HG03095 (cell line): Measurements from ENCODE around the gene CALM3.

Source experiments
- ATAC-seq: cut with Tn5 transposase; IDR thresholded peaks from one replicate; pipeline ENCODE4 v1.9.1; 2021; ENCODE audit warnings: moderate library complexity; ENCODE audit not compliant: unreplicated experiment

The CALM3 gene

DNA sequence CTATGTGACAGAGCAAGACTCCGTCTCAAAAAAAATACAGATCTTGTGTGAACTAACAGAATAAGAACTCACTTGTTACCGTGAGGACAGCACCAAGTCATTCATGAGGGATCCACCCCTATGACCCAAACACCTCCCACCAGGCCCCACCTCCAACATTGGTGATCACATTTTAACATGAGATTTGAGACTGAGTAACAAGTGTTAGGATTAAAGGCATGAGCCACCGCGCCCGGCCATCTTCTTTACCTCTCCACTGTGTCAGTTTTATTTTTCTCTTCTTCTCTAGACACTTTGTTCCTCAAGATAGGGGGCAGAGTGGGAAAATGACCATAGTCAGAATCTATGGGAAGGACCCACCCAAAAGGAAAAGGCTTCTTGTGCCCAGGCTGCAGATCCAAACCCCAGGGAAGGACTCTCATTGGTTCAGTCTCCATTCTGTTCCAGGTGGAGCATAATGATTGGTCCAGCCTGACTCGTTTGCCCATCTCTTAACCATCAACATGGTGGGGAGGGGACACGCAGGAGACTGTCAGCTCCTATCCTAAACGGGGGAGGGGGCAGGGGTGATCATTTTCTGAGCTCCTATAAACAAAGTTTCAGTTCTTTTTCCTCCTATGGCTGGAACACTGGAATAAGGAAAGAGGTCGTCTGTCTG, 1.3 kb upstream of the CALM3 start:
- no peak for ATAC-seq

- peak; percentile 64 for ATAC-seq
Observed at GRCh38 chr19:46600384-46601317, 479 bp upstream of the CALM3 start.

- ATAC-seq, result no peak
Observed at GRCh38 chr19:46602392-46603194, 1.5 kb downstream of the CALM3 start.

- no peak for ATAC-seq
Observed at GRCh38 chr19:46603195-46603637, 2.1 kb downstream of the CALM3 start.

GRCh38 chr19:46603752-46604231, 2.7 kb downstream of the CALM3 start:
- ATAC-seq, result no peak

DNA sequence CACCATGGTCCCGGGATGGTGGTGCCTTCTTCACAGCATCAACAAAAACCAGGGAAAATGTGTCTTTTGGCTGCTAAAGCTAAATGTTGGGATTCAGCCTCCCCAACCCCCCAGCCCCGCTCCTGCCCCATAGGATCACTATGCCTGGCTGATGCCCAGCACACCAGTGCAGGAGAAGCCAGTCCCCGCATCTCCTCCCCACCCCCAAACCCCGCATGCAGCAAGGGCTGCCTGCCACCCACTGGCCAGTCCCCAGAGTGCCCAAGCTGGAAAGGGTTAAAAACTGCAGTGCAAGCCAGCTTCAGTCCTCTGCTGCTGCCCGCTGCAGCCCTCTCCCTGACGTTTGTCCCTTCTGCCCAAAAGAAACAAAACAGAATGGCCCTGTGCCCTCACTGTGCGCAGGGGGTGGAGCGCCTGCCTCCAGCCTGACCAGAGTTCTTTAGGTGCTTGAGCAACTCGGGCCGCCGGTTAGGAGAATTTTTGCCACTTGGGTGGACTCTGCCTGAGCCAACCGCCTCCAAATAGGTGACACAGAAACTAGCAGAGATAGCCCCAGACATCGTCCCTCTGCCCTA, 3.7 kb downstream of the CALM3 start:
- ATAC-seq, result no peak

- ATAC-seq, result no peak
Observed at GRCh38 chr19:46605356-46605821, 4.3 kb downstream of the CALM3 start.

DNA sequence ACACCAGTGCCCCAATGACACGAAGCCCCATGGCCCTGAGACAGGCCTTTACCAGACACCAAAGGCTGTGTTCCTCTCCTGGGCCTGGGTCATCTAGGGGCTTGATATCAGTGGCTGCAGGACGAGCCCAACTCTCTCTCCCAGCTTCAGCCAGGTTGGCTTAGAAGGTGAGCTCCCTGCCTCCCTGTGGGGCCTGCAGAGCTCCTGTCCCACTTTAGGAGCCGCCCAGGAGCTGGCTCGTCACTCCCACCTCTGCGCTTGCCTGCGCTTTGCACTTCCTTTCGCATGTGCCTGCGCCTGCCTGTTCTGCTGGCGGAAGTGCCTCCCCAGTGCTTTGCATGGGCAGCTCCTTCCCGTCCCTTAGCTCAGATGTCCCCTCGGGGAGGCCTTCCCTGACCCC, 4.9 kb downstream of the CALM3 start:
- no peak for ATAC-seq

DNA sequence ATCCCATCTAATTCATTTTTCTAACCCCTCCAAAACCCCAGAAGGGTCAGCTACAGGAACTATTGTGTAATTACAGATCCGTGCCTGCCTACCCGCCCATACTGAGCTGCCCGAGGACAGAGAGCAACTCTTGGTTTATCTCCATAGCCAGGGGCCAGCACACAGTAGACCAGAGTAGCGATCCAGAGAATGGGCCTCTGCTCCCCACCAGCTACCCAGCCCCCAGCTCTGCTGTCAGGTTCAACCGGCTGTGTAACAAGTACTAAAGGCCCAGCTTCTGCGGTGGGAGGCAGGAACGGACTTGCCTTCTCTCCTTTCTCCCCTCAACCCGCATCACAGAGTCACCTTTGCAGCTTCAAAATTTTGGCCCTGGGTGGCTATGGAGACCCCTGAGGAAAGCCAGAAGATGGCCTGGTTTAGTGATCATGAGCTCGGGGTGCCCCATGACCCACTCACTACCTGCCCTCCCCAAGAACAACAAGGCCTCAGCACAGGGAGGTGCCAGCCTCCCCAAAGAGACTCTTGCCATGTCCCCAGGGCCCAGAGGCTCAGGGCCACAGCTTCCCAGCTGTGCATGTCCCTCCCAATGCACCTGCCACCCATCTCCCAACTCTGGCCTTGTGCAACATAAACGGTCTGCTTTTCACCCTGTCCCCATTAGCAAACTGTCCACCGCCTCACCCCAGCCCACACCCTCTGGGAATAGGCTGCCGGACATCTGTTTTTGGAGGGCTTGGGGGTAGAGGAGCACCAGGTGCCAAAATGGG, 5.7 kb downstream of the CALM3 start:
- ATAC-seq, result no peak

GRCh38 chr19:46607448-46607841, 6.3 kb downstream of the CALM3 start:
- ATAC-seq, result no peak

DNA sequence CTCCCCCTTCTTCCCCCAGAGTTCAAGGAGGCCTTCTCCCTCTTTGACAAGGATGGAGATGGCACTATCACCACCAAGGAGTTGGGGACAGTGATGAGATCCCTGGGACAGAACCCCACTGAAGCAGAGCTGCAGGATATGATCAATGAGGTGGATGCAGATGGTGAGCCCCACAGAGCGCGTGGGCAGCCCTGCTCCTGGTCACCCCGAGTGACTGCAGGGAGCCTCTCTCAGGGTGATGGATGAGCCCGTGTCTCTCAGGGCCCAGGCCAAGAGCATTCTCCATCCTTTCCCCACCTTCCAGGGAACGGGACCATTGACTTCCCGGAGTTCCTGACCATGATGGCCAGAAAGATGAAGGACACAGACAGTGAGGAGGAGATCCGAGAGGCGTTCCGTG, 7.0 kb downstream of the CALM3 start:
- no peak for ATAC-seq

- no peak for ATAC-seq
Observed at GRCh38 chr19:46608581-46609345, 7.6 kb downstream of the CALM3 start.

DNA sequence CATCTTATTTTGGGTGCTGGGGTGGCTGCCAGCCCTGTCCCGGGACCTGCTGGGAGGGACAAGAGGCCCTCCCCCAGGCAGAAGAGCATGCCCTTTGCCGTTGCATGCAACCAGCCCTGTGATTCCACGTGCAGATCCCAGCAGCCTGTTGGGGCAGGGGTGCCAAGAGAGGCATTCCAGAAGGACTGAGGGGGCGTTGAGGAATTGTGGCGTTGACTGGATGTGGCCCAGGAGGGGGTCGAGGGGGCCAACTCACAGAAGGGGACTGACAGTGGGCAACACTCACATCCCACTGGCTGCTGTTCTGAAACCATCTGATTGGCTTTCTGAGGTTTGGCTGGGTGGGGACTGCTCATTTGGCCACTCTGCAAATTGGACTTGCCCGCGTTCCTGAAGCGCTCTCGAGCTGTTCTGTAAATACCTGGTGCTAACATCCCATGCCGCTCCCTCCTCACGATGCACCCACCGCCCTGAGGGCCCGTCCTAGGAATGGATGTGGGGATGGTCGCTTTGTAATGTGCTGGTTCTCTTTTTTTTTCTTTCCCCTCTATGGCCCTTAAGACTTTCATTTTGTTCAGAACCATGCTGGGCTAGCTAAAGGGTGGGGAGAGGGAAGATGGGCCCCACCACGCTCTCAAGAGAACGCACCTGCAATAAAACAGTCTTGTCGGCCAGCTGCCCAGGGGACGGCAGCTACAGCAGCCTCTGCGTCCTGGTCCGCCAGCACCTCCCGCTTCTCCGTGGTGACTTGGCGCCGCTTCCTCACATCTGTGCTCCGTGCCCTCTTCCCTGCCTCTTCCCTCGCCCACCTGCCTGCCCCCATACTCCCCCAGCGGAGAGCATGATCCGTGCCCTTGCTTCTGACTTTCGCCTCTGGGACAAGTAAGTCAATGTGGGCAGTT, 8.6 kb downstream of the CALM3 start:
- no peak for ATAC-seq

- ATAC-seq, result no peak
Observed at GRCh38 chr19:46610413-46610775, 9.3 kb downstream of the CALM3 start.

- ATAC-seq, result no peak
Observed at GRCh38 chr19:46610851-46611770, 10.0 kb downstream of the CALM3 start.

- no peak for ATAC-seq
Observed at GRCh38 chr19:46611776-46612175, 10.6 kb downstream of the CALM3 start.

DNA sequence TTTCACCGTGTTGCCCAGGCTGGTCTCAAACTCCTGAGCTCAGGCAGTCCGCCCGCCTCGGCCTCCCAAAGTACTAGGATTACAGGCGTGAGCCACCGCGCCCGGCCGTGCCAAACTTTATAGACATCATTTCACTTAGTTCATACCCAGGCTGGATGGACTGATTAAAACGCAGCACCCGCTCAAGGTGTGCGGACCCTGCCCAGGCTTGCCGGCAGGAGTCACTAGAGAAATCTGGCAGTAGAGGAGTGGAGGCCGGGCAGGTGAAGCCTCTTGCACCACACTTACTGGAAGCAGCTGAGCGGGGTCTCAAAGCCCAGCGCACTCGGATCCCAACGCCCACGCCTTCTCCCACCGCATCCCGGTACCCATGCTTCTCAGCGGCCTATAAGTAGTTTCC, 12.4 kb downstream of the CALM3 start:
- ATAC-seq, result no peak
